Adrenal gland (tissue), 12 donors: ENCODE data around the gene NANOS3. TPM values are rescaled to one million over a fixed set of nuclear protein-coding genes. Genes with fewer than 3 reads are reported as not detected.

Experiments used
- DNase-seq, 7 donors: peaks; one replicate each; pipeline ENCODE4 v3.0.0-alpha.2; 2019 to 2020
- H3K27ac ChIP-seq, 5 donors: fragments of 200-600 bp; sonication (generic) in 4 of 5; 1 replicate in 3 of 5; 2 replicates in 2 of 5; pipeline versions ENCODE4 v1.5.1 to v1.8.0; 2016 to 2020; ENCODE audit warnings: mild to moderate bottlenecking in 1 of 5
- H3K27me3 ChIP-seq: fragments of 200-600 bp; 2 replicates; pipeline ENCODE4 v1.8.0; 2021
- H3K36me3 ChIP-seq, 2 donors: fragments of 200-600 bp; replicated peaks in 1 of 2; 1 replicate in 1 of 2; 2 replicates in 1 of 2; pipeline versions ENCODE4 v1.5.1 to v1.8.0; 2018 to 2022
- H3K4me1 ChIP-seq, 2 donors: fragments of 200-600 bp; replicated peaks in 1 of 2; 1 replicate in 1 of 2; 2 replicates in 1 of 2; pipeline versions ENCODE4 v1.5.1 to v1.8.0; 2018 to 2021
- H3K4me3 ChIP-seq, 4 donors: fragments of 200-600 bp; sonication (generic) in 3 of 4; one replicate each; pipeline ENCODE4 v1.5.1; 2016 to 2018
- H3K9me3 ChIP-seq, 3 donors: fragments of 200-600 bp; sonication (generic) in 1 of 3; replicated peaks in 1 of 3; 1 replicate in 2 of 3; 2 replicates in 1 of 3; pipeline versions ENCODE4 v1.5.1 to v1.8.0; 2016 to 2021
- POLR2A ChIP-seq, 2 donors: fragments of 450-650 bp; IDR thresholded peaks; one replicate each; pipeline ENCODE4 v1.6.1; 2017; ENCODE audit warnings: antibody characterized with exemption in 2 of 2, mild to moderate bottlenecking in 2 of 2, moderate library complexity in 1 of 2
- WGBS, 4 donors: extraction: QIAGEN DNeasy Blood & Tissue Kit in 2 of 4; methylation state at CpG; one replicate each; pipeline versions ENCODE4 v1.1.5 to v1.1.7; 2013 to 2017; 5-methylcytosine and 5-hydroxymethylcytosine counted together
- intact Hi-C, 2 donors: fragments of 100-400 bp; cut with DNase I; formaldehyde crosslinking; loops; one replicate each; pipeline versions ENCODE4 v1.14.1 to v1.15.0; 2022 to 2023
- polyA plus RNA-seq, 3 donors: library from polyadenylated mRNA; stranded (reverse); fragments of 200-250 nt in 2 of 3; fragments of 350-450 nt in 1 of 3; fragmentation: Illumina TruSeq in 1 of 3; extraction: RNeasy Lipid Tissue Mini Kit (QIAGEN cat#74804) in 1 of 3; gene quantifications; one replicate each; pipeline ENCODE4 v1.2.3, GENCODE V29; 2013 to 2014
- total RNA-seq, 9 donors: library from RNA; depleted of rRNA in 4 of 9; stranded (reverse); fragments of >200 nt in 4 of 9; fragments of 120-200 nt in 1 of 9; fragmentation: NEBNext Ultra II Directional in 1 of 9; extraction: Animal tissue kit (Norgen Biotek cat#: 25700) in 1 of 9; gene quantifications; one replicate each; pipeline versions ENCODE4 v1.1.0 to v1.2.4, GENCODE V29; 2013 to 2023
- TF ChIP-seq, protein P1 (sequence below), 6 experiments: fragments of 450-650 bp in 4 of 6; fragments of 200-600 bp in 2 of 6; sonication (generic) in 1 of 6; IDR thresholded peaks; 1 replicate in 5 of 6; 2 replicates in 1 of 6; pipeline versions ENCODE4 v1.5.1 to v1.8.0; 2016 to 2021; ENCODE audit warnings: antibody characterized with exemption in 6 of 6, mild to moderate bottlenecking in 2 of 6, moderate library complexity in 1 of 6
- donor health status: healthy with polysubstance abuse.
- donor health status: Bipolar disorder and iron deficiency.
- donor health status: DM: yes; HTN: yes; CAD: no.
- donor health status: DM: no; HTN: no; CAD: no.
- donor health status: DM: no; HTN: no; CAD: no.
- donor health status: DM: yes; HTN: yes; CAD: no.

Gene NANOS3
- total and polyA plus RNA-seq, 12 donors: 0.28 to 1.9 (median 1.3) TPM; not detected in 8

DNA sequence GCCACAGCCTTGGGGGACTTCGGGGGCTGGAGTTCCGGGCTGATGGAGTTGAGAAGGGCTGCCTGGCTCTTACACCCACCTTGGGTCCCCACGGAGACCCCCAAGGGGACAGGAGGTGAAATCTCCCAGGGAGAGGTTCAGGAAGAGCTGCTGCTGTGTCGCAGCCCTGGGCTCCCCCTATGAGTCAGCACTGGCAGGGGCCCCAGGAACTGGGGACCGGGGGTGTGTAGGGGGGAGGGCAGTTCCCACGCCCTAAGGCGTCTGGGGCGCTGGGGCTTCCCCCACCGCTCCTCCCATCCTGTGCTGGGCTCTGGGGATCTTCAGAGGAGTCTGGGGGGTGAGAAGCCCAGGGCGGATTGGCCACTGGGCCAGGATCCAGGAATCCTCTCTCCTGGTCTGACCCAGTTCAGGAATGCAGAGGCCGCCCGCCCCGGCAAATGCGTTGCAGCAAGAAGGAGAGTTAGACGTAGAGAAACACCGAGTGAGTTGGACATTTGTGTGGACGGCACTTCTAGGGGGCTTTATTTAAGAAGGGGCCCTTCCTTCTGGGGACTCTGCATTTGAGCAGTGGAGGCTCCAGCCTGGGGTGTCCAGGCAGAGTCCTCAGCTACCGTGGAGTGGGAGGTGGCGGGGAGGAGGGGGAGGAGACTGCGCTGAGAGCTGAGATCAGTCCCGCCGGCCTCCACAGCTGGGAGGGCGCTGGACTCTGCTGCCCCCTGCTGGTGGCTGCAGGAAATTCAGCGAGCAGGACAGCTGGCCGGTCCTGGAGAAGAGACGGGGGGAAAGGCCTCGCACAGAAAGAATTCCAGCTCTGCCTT, 15.0 kb upstream of the NANOS3 start:
- 0 to 2% (median 1%) methylated on average over 16 to 27 of the region's 27 CpGs for WGBS, 4 donors
- Histone ChIP-seq H3K36me3 (no peaks in the 10 kb centered on the region), H3K4me1 (peaks cover 6 to 10% of the 10 kb centered on the region in 2 donors), H3K27me3 (peaks cover 5% of the 10 kb centered on the region), H3K27ac (peak overlapping the region; percentile 9 to 84 (median 77)), H3K9me3 (no peaks in the 10 kb centered on the region), H3K4me3 (peak overlapping the region in 3 of 4 donors; percentile 23 to 43 (median 28))
- TF ChIP-seq POLR2A (IDR thresholded peaks at IDR 0.05): peak in 1 of 2 donors; percentile 40
- TF ChIP-seq, protein P1, sequence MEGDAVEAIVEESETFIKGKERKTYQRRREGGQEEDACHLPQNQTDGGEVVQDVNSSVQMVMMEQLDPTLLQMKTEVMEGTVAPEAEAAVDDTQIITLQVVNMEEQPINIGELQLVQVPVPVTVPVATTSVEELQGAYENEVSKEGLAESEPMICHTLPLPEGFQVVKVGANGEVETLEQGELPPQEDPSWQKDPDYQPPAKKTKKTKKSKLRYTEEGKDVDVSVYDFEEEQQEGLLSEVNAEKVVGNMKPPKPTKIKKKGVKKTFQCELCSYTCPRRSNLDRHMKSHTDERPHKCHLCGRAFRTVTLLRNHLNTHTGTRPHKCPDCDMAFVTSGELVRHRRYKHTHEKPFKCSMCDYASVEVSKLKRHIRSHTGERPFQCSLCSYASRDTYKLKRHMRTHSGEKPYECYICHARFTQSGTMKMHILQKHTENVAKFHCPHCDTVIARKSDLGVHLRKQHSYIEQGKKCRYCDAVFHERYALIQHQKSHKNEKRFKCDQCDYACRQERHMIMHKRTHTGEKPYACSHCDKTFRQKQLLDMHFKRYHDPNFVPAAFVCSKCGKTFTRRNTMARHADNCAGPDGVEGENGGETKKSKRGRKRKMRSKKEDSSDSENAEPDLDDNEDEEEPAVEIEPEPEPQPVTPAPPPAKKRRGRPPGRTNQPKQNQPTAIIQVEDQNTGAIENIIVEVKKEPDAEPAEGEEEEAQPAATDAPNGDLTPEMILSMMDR (IDR thresholded peaks at IDR 0.05): peak; percentile 99 to 100 (median 100)
- intact Hi-C loops: loop anchor here (5.0 to 10.0 kb wide), 6 partner anchors 65 to 587 kb away; partner anchors contain the start of gene ZSWIM4 (in 1 of the 2)
- DNase-seq: peak; percentile 89 to 97 (median 93)

DNA sequence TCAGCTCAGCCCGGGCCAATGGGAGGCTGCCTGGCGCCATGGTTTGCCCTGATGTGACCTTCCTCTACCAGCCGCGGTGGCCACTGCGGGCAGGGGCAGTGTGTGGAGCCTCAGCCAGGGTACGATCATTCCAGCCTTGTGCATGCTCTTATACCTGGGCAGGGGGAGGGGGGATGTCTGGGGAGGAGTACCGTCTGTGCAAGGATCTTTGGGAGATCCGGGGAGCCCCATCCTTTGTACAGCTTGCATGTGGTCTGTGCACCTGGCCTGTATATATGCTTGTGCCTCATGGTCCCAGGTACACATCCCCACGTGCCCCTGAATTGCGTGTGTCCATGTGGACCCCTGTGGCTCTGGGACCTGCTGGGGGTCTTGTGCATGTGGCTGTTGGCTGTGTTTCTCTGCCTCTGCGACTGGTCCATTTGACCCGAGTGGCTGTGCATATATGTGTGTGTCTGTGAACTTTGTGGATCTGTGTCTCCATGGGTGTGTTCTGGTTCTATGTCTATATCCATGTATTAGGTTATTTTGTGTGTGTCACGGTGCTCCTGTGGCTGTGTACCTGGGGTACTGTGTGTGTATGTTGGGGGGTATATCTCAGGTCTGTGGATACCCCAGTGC, 12.8 kb upstream of the NANOS3 start:
- Histone ChIP-seq H3K4me1 (peaks cover 6 to 10% of the 10 kb centered on the region in 2 donors), H3K4me3 (no peak overlapping the region), H3K9me3 (no peaks in the 10 kb centered on the region), H3K27ac (peak overlapping the region in 2 of 5 donors; percentile 23 to 41), H3K36me3 (no peaks in the 10 kb centered on the region), H3K27me3 (peaks cover 5% of the 10 kb centered on the region)
- 36 to 56% (median 42%) methylated on average over 6 to 13 of the region's 13 CpGs for WGBS, 4 donors
- no peak for TF ChIP-seq POLR2A (IDR thresholded peaks at IDR 0.05)
- TF ChIP-seq, protein P1 (IDR thresholded peaks at IDR 0.05): no peak
- intact Hi-C loops: loop anchor here (5.0 to 10.0 kb wide), 6 partner anchors 67 to 589 kb away; partner anchors contain the start of gene ZSWIM4 (in 1 of the 2)
- no peak for DNase-seq

DNA sequence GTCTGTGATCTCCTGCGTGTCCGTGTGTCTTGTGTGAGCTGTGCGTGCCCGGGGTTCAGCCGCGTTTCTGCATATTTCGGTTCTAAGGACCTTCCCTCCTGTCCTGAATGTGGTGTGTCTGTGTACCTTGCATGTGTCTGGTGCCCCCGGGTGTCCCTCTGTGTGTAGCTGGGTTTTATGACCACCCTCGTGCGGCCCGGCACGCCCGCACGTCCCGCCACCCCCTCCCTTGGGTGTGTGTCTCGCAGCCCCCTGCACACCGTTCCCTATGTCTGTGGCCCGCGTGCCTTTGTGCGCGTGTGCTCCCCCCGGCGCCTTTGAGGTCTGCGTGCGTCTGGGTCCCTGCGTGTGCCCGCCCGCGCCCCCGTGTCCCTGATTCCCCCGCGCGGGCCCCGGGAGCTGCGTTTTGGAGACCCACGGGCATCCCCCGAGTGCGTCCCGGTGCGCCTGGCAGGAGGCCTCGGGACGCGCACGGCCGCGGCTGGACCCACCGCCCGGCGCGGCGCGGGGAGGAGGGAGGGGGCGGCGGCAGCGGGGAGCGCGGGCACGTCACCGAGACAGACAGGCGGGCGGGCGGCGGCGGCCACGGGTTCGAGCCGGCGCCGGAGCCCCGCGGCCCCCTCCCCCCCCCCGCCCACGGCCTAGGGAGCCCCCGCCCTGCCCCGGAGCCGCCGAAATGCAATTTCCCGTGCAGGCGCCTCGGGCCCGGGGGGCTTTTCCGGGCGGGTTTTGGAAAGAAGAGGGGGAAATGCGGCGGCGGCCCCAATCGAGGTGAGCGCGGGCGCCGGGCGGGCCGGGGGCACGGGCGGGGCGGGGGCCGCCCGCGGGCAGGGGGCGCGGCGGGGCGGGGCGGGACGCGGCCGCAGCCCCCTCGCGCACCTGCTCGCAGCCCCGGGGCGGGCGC, 12.0 kb upstream of the NANOS3 start:
- Histone ChIP-seq H3K4me3 (peak overlapping the region in 1 of 4 donors; percentile 61), H3K9me3 (no peaks in the 10 kb centered on the region), H3K27me3 (peaks cover 5% of the 10 kb centered on the region), H3K4me1 (peaks cover 6 to 10% of the 10 kb centered on the region in 2 donors), H3K36me3 (no peaks in the 10 kb centered on the region), H3K27ac (peak overlapping the region in 2 of 5 donors; percentile 23 to 41)
- DNase-seq: no peak
- TF ChIP-seq POLR2A (IDR thresholded peaks at IDR 0.05): no peak
- intact Hi-C loops: loop anchor here (5.0 to 10.0 kb wide), 6 partner anchors 68 to 590 kb away; partner anchors contain the start of gene ZSWIM4 (in 1 of the 2)
- 6 to 38% (median 12%) methylated on average over 7 to 110 of the region's 113 CpGs for WGBS, 4 donors
